Esophagus squamous epithelium (tissue), 4 donors: ENCODE measurements around the gene XRCC4.

Experiments
- POLR2A ChIP-seq, 4 donors: fragments of 450-650 bp; IDR thresholded peaks; one replicate each; pipeline ENCODE4 v1.6.1; 2017; ENCODE audit warnings: antibody characterized with exemption in 4 of 4, mild to moderate bottlenecking in 4 of 4, moderate library complexity in 3 of 4
- TF ChIP-seq, protein P1 (sequence below), 6 experiments: fragments of 450-650 bp in 4 of 6; fragments of 200-600 bp in 2 of 6; sonication (generic) in 2 of 6; IDR thresholded peaks; one replicate each; pipeline ENCODE4 v1.5.1; 2016 to 2019; ENCODE audit warnings: antibody characterized with exemption in 6 of 6, mild to moderate bottlenecking in 4 of 6, moderate library complexity in 4 of 6

DNA sequence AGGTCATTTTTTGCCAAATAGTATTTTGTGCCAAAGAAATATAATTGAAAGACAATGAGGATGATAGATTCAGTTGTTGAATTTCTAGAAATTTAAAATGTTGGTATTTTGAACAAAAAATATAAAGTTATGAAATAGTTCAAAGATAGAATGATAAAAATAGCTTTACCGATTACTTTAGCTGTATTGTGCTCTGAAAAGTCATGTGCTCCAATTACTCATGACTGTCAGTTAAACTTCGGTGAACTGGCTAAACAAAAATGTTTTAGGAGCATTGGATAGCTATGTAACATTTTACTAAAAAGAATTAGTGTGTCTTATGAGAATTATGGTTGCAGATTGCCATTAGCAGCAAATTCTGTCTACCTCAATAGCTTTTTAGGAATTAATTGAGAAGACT lies 216.9 kb downstream of the XRCC4 start:
- no peak for TF ChIP-seq POLR2A (IDR thresholded peaks at IDR 0.05)
- TF ChIP-seq, protein P1, sequence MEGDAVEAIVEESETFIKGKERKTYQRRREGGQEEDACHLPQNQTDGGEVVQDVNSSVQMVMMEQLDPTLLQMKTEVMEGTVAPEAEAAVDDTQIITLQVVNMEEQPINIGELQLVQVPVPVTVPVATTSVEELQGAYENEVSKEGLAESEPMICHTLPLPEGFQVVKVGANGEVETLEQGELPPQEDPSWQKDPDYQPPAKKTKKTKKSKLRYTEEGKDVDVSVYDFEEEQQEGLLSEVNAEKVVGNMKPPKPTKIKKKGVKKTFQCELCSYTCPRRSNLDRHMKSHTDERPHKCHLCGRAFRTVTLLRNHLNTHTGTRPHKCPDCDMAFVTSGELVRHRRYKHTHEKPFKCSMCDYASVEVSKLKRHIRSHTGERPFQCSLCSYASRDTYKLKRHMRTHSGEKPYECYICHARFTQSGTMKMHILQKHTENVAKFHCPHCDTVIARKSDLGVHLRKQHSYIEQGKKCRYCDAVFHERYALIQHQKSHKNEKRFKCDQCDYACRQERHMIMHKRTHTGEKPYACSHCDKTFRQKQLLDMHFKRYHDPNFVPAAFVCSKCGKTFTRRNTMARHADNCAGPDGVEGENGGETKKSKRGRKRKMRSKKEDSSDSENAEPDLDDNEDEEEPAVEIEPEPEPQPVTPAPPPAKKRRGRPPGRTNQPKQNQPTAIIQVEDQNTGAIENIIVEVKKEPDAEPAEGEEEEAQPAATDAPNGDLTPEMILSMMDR (IDR thresholded peaks at IDR 0.05) = no peak
